ENCODE measurements around the gene LRP1-AS.

Gene LRP1-AS

GRCh38 chr12:57152639-57153038, 5.2 kb upstream of the LRP1-AS start:
- no peak for TF ChIP-seq CTCF (IDR thresholded peaks at IDR 0.05; ENCODE audit: low read depth, low read length)
- no peaks in the 10 kb centered on the region; the same call in none of the 2 replicates for H3K9me3 ChIP-seq
- no peaks in the 10 kb centered on the region for H3K27me3 ChIP-seq
- H3K36me3 ChIP-seq = no peaks in the 10 kb centered on the region
- no peak overlapping the region for H3K4me3 ChIP-seq (ENCODE audit: low read depth, low read length)
- DNase-seq = no peak
- peaks cover 19% of the 10 kb centered on the region for H3K4me1 ChIP-seq

- no peak for DNase-seq
- Histone ChIP-seq H3K4me1 (peaks cover 22% of the 10 kb centered on the region), H3K36me3 (no peaks in the 10 kb centered on the region), H3K9me3 (no peaks in the 10 kb centered on the region; the same call in none of the 2 replicates), H3K4me3 (ENCODE audit: low read depth, low read length) (no peak overlapping the region), H3K27me3 (no peaks in the 10 kb centered on the region)
- TF ChIP-seq CTCF (IDR thresholded peaks at IDR 0.05; ENCODE audit: low read depth, low read length) = no peak
Measured at GRCh38 chr12:57151741-57152630, 4.6 kb upstream of the LRP1-AS start.

GRCh38 chr12:57150400-57151000, 3.1 kb upstream of the LRP1-AS start:
- DNase-seq = no peak
- Histone ChIP-seq H3K27me3 (no peaks in the 10 kb centered on the region), H3K36me3 (no peaks in the 10 kb centered on the region), H3K4me3 (ENCODE audit: low read depth, low read length) (no peak overlapping the region), H3K4me1 (peaks cover 22% of the 10 kb centered on the region), H3K9me3 (no peaks in the 10 kb centered on the region; the same call in 1 of the 2 replicates)
- TF ChIP-seq CTCF (IDR thresholded peaks at IDR 0.05; ENCODE audit: low read depth, low read length) = no peak

DNA sequence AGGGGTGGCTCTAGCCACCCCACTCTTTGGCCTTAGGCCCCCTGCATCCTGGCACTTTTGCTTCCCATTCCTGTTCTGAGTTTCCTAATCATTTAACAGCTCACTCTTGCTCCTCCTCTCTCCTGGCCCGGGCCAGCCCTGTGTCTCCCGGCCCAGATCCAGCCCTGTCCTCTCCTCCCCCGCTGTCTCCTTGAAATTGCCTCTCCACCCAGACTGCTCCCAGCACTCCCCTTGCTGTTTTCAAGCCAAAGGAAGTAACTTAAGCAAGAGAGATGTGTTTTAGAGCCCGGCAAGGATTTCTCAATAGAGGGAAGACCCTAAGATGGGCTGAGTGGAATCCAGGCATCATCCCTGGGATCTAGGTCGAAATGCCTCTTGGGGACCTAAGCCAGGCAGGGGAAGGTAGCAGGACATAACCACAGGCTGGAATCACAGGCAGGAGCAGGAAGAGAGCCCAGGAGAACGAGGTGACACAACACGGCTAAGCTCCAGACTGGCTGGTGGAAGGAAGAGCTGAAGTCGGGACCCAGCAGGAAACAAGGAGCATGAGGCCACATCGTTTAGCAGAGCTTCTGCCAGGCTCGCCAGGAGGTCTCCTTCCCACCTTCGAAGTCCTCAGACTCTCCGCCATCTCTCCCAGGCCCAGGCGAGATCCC, 2.0 kb upstream of the LRP1-AS start:
- Histone ChIP-seq H3K4me3 (ENCODE audit: low read depth, low read length) (no peak overlapping the region), H3K27me3 (no peaks in the 10 kb centered on the region), H3K36me3 (no peaks in the 10 kb centered on the region), H3K4me1 (peaks cover 17% of the 10 kb centered on the region), H3K9me3 (no peaks in the 10 kb centered on the region; the same call in 1 of the 2 replicates)
- no peak for TF ChIP-seq CTCF (IDR thresholded peaks at IDR 0.05; ENCODE audit: low read depth, low read length)
- DNase-seq = no peak

DNA sequence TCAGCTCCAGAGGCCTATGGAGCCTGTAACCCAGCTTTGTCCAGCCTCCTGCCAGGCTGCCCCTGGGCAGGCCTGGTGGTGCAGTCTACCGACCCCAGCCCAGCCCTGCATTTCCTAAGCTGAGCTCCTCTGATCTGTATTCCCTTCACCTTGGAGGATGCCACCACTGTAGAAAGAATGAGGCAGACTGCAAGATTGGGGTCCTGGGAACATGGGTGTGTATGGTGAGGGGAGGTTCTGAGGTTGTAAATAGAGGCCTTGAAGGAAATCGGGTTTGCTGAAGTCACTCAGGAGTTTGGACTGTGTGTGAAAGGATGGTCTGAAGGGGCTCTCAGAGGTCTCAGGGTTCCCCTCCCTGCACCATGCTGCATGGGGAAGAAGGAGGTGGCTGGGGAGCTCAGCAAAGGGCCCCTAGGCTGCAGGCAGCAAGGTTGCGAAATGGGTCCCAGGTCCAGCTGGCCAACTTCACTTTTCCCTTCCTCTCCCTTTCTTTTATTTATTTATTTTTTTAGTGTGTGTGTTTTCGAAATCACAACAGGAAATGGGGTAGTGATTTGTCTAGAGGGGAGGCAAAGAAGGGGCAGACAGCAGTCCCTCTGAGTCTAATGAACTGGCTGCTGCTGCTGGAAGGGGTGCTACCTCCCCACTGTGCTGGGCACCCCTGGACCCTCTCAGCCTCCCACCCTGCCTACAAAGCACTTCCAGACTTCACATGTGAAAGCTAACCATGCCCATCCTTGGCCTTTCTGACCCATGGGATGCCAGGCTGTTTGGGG, 1.2 kb upstream of the LRP1-AS start:
- Histone ChIP-seq H3K27me3 (no peaks in the 10 kb centered on the region), H3K4me1 (peaks cover 10% of the 10 kb centered on the region), H3K4me3 (ENCODE audit: low read depth, low read length) (no peak overlapping the region), H3K9me3 (no peaks in the 10 kb centered on the region), H3K36me3 (no peaks in the 10 kb centered on the region)
- no peak for TF ChIP-seq CTCF (IDR thresholded peaks at IDR 0.05; ENCODE audit: low read depth, low read length)
- DNase-seq = no peak
